Transverse colon (tissue), 4 donors: ENCODE results near the gene ZNG1F. TPM values are rescaled to one million over a fixed set of nuclear protein-coding genes. Genes with fewer than 3 reads are reported as not detected.
"Not testable (repeated sequence)": the region's sequence is repeated elsewhere in the genome, so short reads cannot be mapped to it uniquely, and the experiment has no call there.

Experiments used
- DNase-seq: peaks from one replicate; pipeline ENCODE4 v3.0.0-alpha.2; 2019
- H3K27ac ChIP-seq, 4 donors: fragments of 200-600 bp; sonication (generic); 2 replicates each; pipeline ENCODE4 v1.5.1; 2016 to 2018; ENCODE audit warnings: inconsistent platforms in 4 of 4
- H3K27me3 ChIP-seq: fragments of 200-600 bp; sonication (generic); 2 replicates; pipeline ENCODE4 v1.5.1; 2017; ENCODE audit warnings: inconsistent platforms
- H3K36me3 ChIP-seq, 4 donors: fragments of 200-600 bp; sonication (generic); 2 replicates each; pipeline ENCODE4 v1.5.1; 2017 to 2019; ENCODE audit warnings: inconsistent platforms in 4 of 4
- H3K4me1 ChIP-seq, 4 donors: fragments of 200-600 bp; sonication (generic); 2 replicates each; pipeline ENCODE4 v1.5.1; 2017 to 2020; ENCODE audit warnings: inconsistent platforms in 4 of 4
- H3K4me3 ChIP-seq, 4 donors: fragments of 200-600 bp; sonication (generic); 1 replicate in 1 of 4; 2 replicates in 3 of 4; pipeline versions ENCODE4 v1.5.1 to v1.6.1; 2017 to 2019; ENCODE audit warnings: inconsistent platforms in 4 of 4
- H3K9me3 ChIP-seq, 2 donors: fragments of 200-600 bp; sonication (generic); 2 replicates each; pipeline ENCODE4 v1.5.1; 2017 to 2019; ENCODE audit warnings: inconsistent platforms in 2 of 2
- WGBS, 2 donors: methylation state at CpG; one replicate each; pipeline ENCODE4 v1.1.5; 2018; ENCODE audit warnings: low coverage in 1 of 2; 5-methylcytosine and 5-hydroxymethylcytosine counted together
- in situ Hi-C, 4 donors: fragments of 200-750 bp; cut with MboI; loops; one replicate each; pipeline versions ENCODE4 v1.15.0 to v1.15.1; 2017; ENCODE audit warnings: low sequenced_read_pairs in 3 of 4, low pct_ligation_motif_present in 1 of 4, low pct_unique_long_range_greater_than_20kb in 1 of 4
- intact Hi-C: fragments of 100-400 bp; cut with DNase I; formaldehyde crosslinking; loops from one replicate; pipeline ENCODE4 v1.15.1; 2023; ENCODE audit warnings: low total_unique reads
- total RNA-seq, 4 donors: library from RNA; depleted of rRNA; stranded (reverse); fragments of >200 nt; gene quantifications; one replicate each; pipeline ENCODE4 v1.1.0, GENCODE V29; 2016

Gene ZNG1F
- total RNA-seq, 4 donors from 2014 or later, result 11.6 to 21.8 (median 18.4) TPM

DNA sequence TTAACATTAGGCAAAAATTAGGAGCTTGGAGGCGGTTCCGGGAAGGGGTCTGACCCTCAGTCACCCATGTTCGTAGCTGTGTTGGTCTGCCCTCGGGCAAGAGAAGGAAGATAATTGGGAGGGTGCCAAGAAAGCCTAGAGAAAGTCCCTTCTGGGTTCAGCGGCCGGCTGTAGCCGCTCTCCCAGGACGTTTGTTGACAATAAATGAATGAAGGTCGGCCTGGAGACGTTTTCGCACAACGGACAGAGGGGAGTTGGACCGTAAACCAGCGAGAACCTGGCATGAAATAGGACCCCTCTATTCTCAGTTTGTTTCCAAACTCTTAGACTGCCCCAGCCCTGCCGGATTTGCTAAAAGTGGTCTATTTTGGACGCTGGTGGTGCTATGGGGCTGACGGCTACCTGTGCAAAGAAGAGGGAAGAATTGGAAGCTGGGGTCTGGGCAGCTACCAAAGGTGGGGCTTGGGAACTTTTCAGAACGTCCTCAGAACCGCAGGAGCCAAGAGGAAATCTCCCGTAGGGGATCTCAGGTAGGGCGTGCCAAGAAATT, 63.9 kb downstream of the ZNG1F start:
- in situ Hi-C loops, result not testable (repeated sequence)
- WGBS, 2 donors, result no CpG with 5 or more reads among the region's 21 CpGs

GRCh38 chr9:41124250-41125108, 64.6 kb downstream of the ZNG1F start:
- 51% methylated on average over 21 of the region's 52 CpGs; no CpG with 5 or more reads in 1 of the 2 donors for WGBS, 2 donors
- H3K27ac ChIP-seq, in situ Hi-C loops, H3K9me3 ChIP-seq, H3K4me3 ChIP-seq, H3K36me3 ChIP-seq, DNase-seq, H3K4me1 ChIP-seq, intact Hi-C loops, H3K27me3 ChIP-seq: not testable (repeated sequence)

More for the DNA sequence above, 63.9 kb downstream of the ZNG1F start:
- H3K4me3 ChIP-seq, DNase-seq, H3K27ac ChIP-seq, H3K4me1 ChIP-seq, H3K36me3 ChIP-seq, H3K27me3 ChIP-seq, intact Hi-C loops, H3K9me3 ChIP-seq: not testable (repeated sequence)

GRCh38 chr9:41123812-41124211, 65.3 kb downstream of the ZNG1F start:
- WGBS, 2 donors, result no CpG with 5 or more reads among the region's 33 CpGs
- in situ Hi-C loops, DNase-seq, H3K4me1 ChIP-seq, H3K27ac ChIP-seq, H3K27me3 ChIP-seq, intact Hi-C loops, H3K36me3 ChIP-seq, H3K9me3 ChIP-seq, H3K4me3 ChIP-seq: not testable (repeated sequence)

DNA sequence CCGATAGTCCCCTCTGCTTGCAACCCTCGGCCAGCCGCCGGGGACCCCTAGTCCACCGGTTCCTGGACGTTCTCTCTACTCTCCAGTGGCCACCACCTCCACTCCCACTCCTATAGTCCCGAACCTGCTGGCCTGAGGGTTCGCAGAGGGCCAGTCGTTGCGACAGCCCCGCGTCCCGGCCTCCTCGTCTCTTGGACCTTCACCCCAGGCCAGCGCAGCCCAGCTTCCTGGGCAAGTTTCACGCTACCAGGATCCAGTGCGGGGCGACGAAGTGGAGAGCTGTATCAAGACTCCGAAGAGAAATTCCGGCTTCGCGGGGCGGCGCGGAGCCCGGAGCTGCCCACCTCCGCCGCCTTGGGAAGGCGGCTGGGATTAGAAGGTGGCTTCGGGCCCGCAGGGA, 65.7 kb downstream of the ZNG1F start:
- H3K4me1 ChIP-seq, H3K9me3 ChIP-seq, H3K36me3 ChIP-seq, H3K4me3 ChIP-seq, DNase-seq, H3K27ac ChIP-seq, H3K27me3 ChIP-seq, intact Hi-C loops, in situ Hi-C loops: not testable (repeated sequence)
- 4% methylated on average over 10 of the region's 32 CpGs; no CpG with 5 or more reads in 1 of the 2 donors for WGBS, 2 donors

DNA sequence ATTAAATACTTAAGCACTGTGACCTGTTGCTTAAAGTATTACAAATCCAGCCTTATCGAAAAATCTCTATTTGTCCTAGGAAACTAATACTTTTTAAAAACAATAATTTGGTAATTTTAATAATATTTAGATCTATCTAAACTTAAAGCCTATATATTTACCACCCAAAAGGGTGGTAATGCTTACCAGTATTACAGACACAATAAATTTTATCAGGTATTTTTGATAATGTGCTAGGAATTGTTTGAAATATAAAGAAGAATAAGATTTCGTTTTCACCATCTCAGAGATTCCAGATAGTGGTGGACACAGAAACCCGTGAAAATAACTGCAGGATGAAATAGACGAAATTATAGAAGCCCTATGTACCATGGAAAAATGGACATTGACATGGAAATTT, 68.4 kb downstream of the ZNG1F start:
- H3K36me3 ChIP-seq, H3K4me3 ChIP-seq, DNase-seq, H3K4me1 ChIP-seq, H3K9me3 ChIP-seq, H3K27me3 ChIP-seq, in situ Hi-C loops, H3K27ac ChIP-seq, intact Hi-C loops: not testable (repeated sequence)
- 37% methylated on average over 4 of the region's 4 CpGs; no CpG with 5 or more reads in 1 of the 2 donors for WGBS, 2 donors

DNA sequence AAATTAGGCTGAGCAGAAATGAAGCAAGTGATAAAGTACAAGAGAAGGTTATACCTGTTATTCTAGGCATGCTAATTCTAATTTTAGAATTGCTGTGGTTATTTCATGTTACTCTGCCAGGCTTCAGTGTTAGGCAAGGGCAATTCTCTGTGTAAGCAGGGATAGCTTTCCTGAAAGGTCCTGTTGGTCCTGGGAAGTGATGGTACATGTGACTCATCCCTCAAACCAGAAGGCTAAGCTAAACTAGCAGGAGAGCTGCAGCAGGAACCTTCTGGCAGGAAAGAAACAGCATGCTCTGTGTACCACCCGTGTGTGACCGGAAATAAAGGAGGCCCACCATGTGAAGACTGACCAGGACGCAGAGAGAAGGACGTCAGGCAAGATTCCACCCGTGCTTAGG, 69.4 kb downstream of the ZNG1F start:
- H3K36me3 ChIP-seq, DNase-seq, H3K27me3 ChIP-seq, H3K4me1 ChIP-seq, H3K4me3 ChIP-seq, intact Hi-C loops, H3K9me3 ChIP-seq, H3K27ac ChIP-seq, in situ Hi-C loops: not testable (repeated sequence)
- WGBS, 2 donors, result no CpG with 5 or more reads among the region's 5 CpGs

- H3K4me3 ChIP-seq, H3K27ac ChIP-seq, DNase-seq, H3K4me1 ChIP-seq, H3K27me3 ChIP-seq, H3K9me3 ChIP-seq, in situ Hi-C loops, intact Hi-C loops, H3K36me3 ChIP-seq: not testable (repeated sequence)
- WGBS, 2 donors, result 17 to 35% methylated on average over 5 to 7 of the region's 7 CpGs
These were observed 69.8 kb downstream of the ZNG1F start for GRCh38 chr9:41119311-41119710.

DNA sequence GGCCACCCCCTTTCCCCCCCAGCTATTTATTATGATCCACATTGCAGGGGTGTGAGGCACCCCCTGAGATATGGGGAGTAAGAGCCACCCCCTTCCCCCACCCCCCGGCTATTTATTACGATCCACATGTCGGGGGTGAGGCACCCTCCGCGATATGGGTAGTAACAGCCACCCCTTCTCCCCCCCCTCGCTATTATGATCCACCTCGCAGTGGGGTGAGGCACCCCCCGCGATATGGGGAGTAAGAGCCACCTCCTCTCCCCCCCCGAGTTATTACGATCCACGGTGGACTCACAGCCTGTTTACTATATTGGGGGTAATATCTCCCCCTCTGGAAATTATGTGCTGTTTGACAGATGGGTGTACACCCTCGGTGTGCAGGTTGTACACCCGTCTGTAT, 75.8 kb downstream of the ZNG1F start:
- WGBS, 2 donors, result no CpG with 5 or more reads among the region's 14 CpGs
- intact Hi-C loops, H3K27ac ChIP-seq, H3K4me1 ChIP-seq, DNase-seq, H3K4me3 ChIP-seq, H3K36me3 ChIP-seq, in situ Hi-C loops, H3K27me3 ChIP-seq, H3K9me3 ChIP-seq: not testable (repeated sequence)

DNA sequence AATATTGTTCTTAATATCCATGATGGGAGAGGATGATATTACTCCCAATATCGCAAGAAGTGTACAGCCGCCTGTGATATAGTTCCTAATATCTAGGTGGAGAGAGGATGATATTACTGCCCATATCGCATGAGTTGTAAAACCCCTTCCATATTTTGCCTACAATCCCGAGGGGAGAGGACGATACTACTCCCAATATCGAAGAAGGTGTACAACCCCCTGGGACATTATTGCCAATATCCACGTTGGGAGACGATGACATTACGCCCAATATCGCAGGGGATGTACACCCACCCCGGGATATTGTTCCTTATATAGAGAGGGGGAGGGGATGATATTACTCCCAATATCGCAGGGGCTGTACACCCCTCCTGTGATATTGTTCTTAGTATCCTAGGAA, 77.7 kb downstream of the ZNG1F start:
- intact Hi-C loops, H3K4me3 ChIP-seq, H3K36me3 ChIP-seq, DNase-seq, in situ Hi-C loops, H3K9me3 ChIP-seq, H3K4me1 ChIP-seq, H3K27ac ChIP-seq: not testable (repeated sequence)
- H3K27me3 ChIP-seq, result peaks cover 17% of the 10 kb centered on the region
- 77 to 80% methylated on average over 12 of the region's 12 CpGs for WGBS, 2 donors

- H3K4me3 ChIP-seq, H3K27ac ChIP-seq, intact Hi-C loops, H3K4me1 ChIP-seq, DNase-seq, in situ Hi-C loops, H3K9me3 ChIP-seq, H3K36me3 ChIP-seq: not testable (repeated sequence)
- H3K27me3 ChIP-seq, result peaks cover 18% of the 10 kb centered on the region
- 69% methylated on average over 10 of the region's 10 CpGs; no CpG with 5 or more reads in 1 of the 2 donors for WGBS, 2 donors
These were observed 78.2 kb downstream of the ZNG1F start for GRCh38 chr9:41110913-41111312.

GRCh38 chr9:41109253-41109652, 79.9 kb downstream of the ZNG1F start:
- H3K36me3 ChIP-seq, DNase-seq, intact Hi-C loops, H3K4me3 ChIP-seq, in situ Hi-C loops, H3K4me1 ChIP-seq, H3K9me3 ChIP-seq, H3K27ac ChIP-seq: not testable (repeated sequence)
- H3K27me3 ChIP-seq, result peaks cover 25% of the 10 kb centered on the region
- WGBS, 2 donors, result 9 to 43% methylated on average over 4 to 7 of the region's 13 CpGs
